NCI-H187 (cell line): ENCODE measurements around the gene DERL3.
A peak's percentile ranks its signal among the peaks of the same experiment; 100 is the strongest.

Experiments
- DNase-seq, 2 experiments: peaks; one replicate each; lab custom pipeline; 2025; lab: John Stamatoyannopoulos, UW

DERL3 gene

DNA sequence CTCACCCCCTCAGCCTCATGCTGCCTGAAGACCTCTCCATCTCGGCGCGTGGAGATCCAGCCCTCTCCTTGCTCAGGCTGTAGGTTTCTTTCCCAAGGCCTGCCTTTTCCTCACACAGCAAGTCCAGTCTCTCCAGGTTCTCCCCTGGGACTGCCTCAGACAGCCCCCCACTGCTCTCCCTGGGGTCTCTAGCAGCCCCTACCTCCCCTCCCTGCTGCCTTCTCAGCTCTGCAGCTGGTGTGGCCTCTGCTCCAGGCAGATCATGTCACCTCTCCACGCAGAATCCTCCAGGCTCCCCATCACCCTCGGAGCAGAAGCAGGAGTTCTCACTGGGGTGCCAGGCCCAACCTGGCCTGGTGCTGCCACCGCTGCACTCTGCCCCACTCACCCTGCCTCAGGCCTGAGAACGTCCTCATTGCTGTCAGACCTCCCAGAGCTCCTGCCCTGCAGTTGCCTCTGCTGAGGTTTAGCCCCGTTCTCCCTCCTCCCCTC is 36.9 kb downstream of the DERL3 start:
- no peak for DNase-seq

DNA sequence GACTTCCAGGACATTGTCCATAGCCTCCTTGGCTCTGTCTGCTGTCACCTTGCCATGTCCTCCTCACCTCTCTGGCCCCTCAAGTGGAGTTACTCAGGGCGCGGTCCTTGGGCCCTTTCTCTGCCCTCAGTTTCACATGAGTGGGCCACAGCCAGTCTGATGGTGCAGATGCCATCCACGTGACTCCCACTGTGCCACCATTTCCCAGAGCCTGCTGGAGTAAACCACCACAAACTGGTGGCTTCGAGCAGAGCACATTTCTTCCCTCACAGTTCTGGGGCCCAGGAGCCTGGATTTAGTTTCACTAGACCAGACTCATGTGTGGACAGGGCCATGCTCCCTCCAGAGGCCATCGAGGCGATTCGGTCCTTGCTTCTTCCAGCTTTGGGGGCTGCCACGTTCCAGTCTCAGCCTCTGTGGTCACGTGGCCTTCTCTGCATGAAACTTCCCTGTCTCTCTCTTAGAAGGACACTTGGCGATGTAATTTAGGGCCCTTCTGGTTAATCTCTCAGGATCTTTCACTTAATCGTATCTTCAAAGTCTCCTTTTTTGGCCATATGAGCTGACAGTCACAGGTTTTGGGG is 37.5 kb downstream of the DERL3 start:
- DNase-seq, result no peak

DNA sequence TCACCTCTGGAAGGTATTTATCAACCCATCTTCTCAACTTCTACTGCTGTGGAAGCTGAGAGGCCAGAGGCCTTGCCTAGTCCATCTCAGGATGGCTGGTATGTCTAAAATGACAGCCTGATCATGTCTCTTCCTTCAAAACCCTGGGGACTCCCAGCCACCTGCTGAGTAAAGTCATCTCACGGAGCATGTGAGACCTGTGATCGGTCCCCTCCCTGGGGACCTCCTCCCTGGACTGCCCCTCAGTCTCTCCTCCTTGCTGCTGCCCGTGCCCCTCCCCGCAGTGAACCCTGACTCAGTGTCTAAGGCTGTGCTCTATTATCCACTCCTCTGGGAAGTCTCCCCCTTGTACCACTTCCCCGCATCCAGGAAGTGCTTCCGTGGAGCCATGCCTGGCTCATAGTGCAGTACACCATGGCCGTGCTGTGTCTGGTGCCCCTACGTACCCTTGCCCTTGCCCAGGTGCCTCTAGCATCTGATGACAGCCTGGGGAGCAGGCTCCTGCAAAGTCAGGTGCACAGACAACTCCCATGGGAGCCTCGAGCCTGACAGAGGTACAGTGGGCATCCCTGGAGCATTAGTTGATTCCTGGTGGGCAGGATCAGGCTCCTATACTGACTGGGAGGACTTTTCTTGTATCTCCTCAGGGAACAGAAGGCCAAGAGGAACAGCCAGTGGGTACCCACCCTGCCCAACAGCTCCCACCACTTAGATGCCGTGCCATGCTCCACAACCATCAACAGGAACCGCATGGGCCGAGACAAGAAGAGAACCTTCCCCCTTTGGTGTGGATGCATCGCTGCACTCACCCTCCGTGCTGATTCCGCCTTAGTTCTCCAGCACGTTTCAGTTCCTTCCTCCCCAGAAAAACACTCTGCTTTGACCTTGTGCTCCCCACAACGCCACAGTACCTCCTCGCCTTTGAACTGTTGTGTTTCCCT is 38.2 kb downstream of the DERL3 start:
- DNase-seq, result no peak

DNA sequence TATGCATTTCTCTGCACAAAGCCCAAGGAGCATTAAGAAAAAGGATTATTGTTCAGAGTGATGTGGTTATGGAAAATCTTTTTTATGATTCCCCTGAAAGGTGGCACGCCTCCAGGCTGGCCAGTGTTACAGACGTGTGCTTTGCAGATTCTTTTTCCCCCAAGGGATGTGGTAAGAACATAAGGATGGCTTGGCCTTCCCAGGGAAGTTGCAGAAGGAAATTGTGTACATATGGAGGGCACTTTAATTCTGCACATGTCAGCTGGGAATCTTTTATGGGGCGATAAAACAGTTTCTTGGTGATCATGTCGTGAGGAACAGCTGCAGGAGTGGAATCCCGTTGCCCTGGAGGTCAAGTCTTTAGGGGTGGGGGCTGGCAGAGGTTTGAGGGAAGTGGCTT is 42.3 kb downstream of the DERL3 start:
- DNase-seq, result no peak

DNA sequence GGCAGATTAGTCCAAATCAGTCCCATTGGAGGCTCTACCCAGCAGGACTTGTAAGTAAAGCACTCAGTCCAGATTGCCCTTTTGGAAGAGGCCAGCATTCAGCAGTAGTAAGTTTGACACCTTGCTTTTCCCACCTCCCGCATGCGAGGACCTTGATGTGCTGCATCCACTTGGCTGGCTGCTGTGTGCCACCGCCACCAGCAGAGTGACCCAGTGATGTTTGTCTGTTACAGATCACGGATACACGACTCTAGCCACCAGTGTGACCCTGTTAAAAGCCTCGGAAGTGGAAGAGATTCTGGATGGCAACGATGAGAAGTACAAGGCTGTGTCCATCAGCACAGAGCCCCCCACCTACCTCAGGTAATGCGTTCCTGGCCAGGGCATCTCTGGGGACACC is 45.5 kb downstream of the DERL3 start:
- no peak for DNase-seq

DNA sequence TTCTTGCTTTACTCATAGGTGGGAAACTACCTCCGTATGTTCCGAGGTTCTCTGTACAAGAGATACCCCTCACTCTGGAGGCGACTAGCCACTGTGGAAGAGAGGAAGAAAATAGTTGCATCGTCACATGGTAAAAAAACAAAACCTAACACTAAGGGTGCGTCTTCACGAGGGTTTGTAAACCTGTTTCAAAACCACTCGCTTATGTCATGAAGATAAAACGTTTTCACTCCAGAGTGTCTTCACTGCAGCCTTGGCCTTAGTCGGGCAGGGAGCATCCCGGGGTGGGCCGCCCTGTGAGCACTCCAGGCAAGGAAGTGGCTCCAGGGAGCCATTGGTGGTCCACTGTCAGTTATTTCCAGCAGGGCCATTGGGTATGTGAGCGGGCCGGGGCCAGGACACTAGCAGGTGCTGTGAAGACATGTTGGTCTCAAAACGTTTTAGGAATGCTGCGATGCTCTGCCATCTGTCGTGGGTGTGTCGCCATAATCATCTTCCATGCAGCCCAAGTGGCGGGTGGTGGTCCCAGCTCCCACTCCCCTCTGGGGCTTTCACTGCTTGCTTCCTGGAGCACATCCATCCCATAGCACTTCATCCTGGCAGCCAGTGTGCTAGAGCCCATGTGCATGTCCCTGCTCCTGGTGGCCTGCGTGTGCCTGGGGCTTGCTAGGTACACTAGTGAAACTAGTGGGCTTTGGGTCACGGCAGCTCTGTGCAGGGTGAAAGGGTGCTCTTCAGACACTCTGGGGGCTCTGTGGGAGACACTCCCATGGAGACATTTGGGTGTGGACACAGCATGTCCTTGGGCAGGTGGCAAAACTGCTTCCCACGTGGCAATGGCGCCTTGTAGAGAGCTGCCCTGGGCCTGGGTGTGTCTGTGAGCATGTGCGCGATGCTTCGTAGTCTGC is 46.8 kb downstream of the DERL3 start:
- no peak for DNase-seq

DNA sequence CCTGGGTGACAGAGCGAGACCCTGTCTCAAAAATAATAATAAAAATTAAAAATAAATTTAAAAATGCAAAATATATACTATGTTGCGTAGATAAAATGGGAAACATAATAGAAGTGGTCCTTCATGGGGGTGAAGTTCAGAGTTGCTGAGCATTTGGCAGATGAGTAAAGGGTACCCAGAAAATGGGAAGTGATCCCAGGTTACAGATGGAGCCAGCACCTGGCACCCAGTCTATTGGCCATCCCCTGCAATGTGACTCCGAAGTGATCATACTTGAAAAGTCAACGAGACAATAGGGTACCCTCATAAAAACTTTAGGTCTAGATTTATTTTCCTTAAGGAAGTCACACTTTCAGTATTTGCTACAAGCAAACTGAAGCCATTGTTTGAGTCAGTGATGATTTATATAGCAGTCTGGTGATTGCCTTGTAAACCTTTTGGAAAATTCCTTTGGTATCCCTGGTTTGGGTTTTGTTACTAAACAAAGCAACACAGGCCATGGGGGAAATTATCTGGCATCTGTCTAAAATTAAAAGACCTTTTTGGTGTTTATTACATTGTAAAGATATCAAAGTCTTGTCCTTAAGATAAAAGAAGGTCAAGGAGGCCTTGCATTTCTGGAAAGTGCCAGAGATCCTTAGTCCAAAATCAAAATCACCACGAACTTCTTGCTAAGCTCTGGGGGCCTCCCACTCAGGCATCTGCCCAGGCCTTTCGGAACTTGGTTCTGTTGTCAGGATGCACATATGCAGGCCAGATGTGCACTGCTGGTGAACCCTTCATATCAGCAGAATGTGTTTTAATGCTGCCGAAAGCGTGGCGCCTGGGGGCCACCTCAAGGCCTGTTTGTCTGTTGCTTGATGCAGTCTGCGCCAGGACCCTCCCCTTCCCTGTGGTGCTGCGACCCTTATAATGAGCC is 47.7 kb downstream of the DERL3 start:
- DNase-seq, result no peak

DNA sequence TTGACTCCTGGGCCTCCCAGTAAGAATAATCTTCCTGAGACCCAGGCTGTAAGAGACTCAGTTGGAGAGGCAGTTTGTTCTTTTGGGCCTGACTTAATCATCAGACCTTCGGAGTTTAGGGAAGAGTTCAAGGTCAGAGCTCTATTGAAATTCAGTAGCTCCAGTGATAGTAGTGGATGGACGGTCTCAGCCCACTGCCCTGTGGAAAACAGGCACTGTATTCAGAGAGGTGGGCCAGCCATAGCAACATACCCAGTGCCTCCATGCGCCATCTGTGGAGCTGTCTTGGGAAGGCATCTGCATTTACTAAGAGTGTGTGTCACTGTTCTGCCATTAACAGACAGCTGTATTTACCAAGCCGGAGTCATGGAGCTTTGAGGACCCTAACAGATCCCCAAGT is 49.2 kb downstream of the DERL3 start:
- no peak for DNase-seq

DNA sequence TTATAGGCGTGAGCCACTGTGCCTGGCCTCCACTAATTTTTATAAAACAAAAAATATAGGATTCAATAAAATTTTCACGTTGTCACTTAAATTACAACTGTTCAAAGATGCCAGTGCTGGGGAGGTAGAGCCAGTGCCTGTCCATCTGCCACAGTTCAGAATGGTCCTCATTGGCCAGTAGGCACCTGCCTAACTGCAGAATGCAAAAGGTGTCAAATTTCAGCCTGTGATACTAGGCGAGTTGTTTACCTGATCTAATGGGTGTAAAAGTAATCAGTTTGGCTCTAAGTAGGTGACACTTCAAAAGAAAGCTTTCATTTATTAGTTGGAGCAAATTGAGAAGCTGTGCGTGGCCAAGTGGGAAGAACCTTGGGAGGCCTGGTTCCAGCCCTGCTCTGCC is 49.7 kb downstream of the DERL3 start:
- DNase-seq, result no peak

DNA sequence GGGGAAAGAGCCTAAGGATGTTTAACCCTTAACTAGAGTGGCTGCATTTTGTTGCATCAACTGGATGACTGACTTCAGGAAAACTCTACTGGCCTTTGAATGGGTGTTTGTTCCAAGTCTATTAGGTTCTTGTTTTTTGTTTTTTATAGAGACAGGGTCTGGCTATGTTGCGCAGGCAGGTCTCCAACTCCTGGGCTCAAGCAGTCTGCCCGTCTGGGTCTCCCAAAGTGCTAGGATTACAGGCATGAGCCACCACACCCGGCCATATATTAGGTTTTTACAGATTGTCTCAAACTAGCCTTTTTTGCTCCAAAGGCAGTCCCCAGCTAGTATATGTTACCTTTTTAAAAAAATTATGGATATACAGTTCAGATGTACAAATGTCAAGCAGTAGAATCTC is 50.9 kb downstream of the DERL3 start:
- DNase-seq, result no peak

DNA sequence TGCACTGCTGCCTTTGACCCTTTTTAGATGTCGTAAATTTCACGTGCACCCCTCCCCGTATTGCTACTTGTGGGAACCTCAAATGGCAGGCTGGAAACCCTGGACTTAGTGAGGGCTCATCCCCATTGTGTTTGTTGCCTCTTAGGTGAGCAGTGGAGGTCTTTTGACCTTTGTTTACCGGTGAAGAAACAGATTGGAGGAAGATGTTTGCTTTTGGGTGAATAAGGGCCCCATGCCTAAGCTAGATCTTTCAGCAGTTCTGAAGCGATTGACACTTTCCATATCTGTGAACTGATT is 51.3 kb downstream of the DERL3 start:
- no peak for DNase-seq

DNA sequence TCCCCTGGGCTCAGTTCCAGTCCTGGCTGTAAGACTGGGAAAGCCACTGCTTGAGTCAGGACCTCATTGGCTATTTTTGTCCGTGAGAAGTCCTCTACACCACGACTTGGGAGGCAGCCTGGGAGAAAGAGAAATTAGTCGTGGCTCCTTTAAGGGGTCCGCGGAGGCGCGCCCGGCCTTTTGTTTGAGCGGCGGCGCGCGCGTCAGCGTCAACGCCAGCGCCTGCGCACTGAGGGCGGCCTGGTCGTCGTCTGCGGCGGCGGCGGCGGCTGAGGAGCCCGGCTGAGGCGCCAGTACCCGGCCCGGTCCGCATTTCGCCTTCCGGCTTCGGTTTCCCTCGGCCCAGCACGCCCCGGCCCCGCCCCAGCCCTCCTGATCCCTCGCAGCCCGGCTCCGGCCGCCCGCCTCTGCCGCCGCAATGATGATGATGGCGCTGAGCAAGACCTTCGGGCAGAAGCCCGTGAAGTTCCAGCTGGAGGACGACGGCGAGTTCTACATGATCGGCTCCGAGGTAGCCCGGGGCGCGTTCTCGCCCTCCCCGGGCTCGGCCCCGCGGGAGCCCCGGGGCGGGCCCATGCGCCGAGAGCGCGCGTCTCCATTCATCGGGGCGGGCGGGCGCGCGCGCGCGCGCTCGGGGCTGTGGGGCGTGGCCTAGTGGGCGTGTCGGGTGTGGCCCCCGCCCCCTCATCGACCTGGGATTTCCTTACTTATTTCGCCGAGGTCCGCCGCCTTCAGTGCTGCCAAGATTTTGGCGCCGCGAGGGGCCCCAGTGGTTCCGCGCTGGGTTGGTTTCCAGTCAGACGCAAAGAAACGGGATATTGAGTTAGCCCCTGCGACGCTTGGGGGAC is 51.8 kb downstream of the DERL3 start, which contains the start of gene SMARCB1:
SMARCB1 (plus strand) TSS at position 215 of the 848 bp plus-strand sequence; CDS start at position 419, 204 bp downstream.
- DNase-seq, result peak; percentile 42 to 78

DNA sequence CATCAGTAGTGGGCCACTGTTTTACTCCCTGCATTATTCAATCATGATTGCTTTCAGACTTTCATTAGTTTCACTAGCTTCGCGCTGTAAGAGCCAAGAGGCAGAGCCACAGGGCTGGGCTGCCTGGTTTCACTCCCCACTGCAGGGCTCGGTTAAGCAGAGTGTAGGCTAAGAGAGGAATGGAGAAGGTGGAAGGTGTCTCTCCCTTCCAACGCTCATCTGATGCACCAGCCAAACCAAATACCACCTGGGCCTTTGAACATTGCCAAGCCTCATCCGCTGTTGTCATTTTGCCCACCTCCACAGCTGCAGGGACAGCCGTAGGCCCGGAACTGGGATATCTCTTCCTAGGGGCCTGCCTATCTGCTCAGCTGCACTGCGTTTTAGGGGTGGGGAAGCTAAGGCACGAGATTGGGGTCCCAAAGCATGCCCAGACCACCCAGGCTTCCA is 52.5 kb downstream of the DERL3 start:
- no peak for DNase-seq
